K562 (cell line): ENCODE data around the gene KCNK4. TPM values are rescaled to one million over a fixed set of nuclear protein-coding genes. Genes with fewer than 3 reads are reported as not detected.
A peak's percentile ranks its signal among the peaks of the same experiment; 100 is the strongest.

ENCODE experiments used
- ARNT ChIP-seq, 2 experiments: fragments of 450-650 bp; IDR thresholded peaks; 2 replicates each; pipeline ENCODE4 v1.6.1; 2016; ENCODE audit warnings: mild to moderate bottlenecking in 1 of 2
- ESRRA ChIP-seq: fragments of 450-650 bp; IDR thresholded peaks from 2 replicates; pipeline ENCODE4 v1.6.1; 2014; ENCODE audit warnings: low read depth, mild to moderate bottlenecking, moderate library complexity, borderline replicate concordance
- NFIC ChIP-seq: fragments of 450-650 bp; IDR thresholded peaks from 2 replicates; pipeline ENCODE4 v1.6.1; 2017; ENCODE audit warnings: mild to moderate bottlenecking, inconsistent platforms
- SMAD4 ChIP-seq: fragments of 250-450 bp; sonication (Bioruptor Pico); conservative IDR thresholded peaks from 2 replicates; pipeline ENCODE4 v1.8.0; 2021; ENCODE audit warnings: inconsistent platforms, mild to moderate bottlenecking, moderate library complexity
- ZNF316 ChIP-seq: fragments of 450-650 bp; IDR thresholded peaks from 2 replicates; pipeline ENCODE4 v1.6.1; 2016
- polyA plus RNA-seq, 8 experiments: library from polyadenylated mRNA; depleted of rRNA in 4 of 8; stranded (reverse) in 5 of 8; unstranded in 3 of 8; fragments of >200 nt; fragmentation: Nextera tagmentation in 2 of 8; fragmentation: Illumina TruSeq in 1 of 8; extraction: Ambion mirVana in 2 of 8; extraction: Trizol in 1 of 8; gene quantifications; 2 replicates each; pipeline versions ENCODE4 v1.2.1 to v1.2.3, GENCODE V29; 2011 to 2014; ENCODE audit warnings: inconsistent platforms in 1 of 8, missing spikeins in 1 of 8
- total RNA-seq, 7 experiments: library from RNA; depleted of rRNA in 6 of 7; stranded (reverse); fragments of >200 nt in 6 of 7; fragmentation: Illumina TruSeq in 2 of 7; extraction: Trizol in 2 of 7; gene quantifications; 2 replicates each; pipeline versions ENCODE4 v1.2.1 to v1.2.3, GENCODE V29; 2011 to 2021; ENCODE audit warnings: low replicate concordance in 1 of 7
- TF ChIP-seq, protein P1 (sequence below): fragments of 450-650 bp; IDR thresholded peaks from 2 replicates; pipeline ENCODE4 v1.6.1; 2016; ENCODE audit warnings: low read depth
- TF ChIP-seq, protein P2 (sequence below): fragments of 450-650 bp; IDR thresholded peaks from 2 replicates; pipeline ENCODE4 v1.6.1; 2016
- TF ChIP-seq, protein P3 (sequence below): sonication (generic); formaldehyde crosslinking; IDR thresholded peaks from 2 replicates; pipeline ENCODE4 v1.8.0; 2023; ENCODE audit warnings: mild to moderate bottlenecking, missing genetic modification reagents
- TF ChIP-seq, protein P4 (sequence below): fragments of 450-650 bp; IDR thresholded peaks from 2 replicates; pipeline ENCODE4 v1.6.1; 2017; ENCODE audit warnings: antibody characterized with exemption, mild to moderate bottlenecking
- TF ChIP-seq, protein P5 (sequence below): fragments of 450-650 bp; formaldehyde crosslinking; conservative IDR thresholded peaks from 2 replicates; pipeline ENCODE4 v1.4.0; 2022; ENCODE audit warnings: mild to moderate bottlenecking, missing genetic modification characterization

KCNK4 gene
- total and polyA plus RNA-seq, 9 of the 15 experiments (the other 6 are each of a cell fraction or from before 2014, with no cell fraction given) = not detected

DNA sequence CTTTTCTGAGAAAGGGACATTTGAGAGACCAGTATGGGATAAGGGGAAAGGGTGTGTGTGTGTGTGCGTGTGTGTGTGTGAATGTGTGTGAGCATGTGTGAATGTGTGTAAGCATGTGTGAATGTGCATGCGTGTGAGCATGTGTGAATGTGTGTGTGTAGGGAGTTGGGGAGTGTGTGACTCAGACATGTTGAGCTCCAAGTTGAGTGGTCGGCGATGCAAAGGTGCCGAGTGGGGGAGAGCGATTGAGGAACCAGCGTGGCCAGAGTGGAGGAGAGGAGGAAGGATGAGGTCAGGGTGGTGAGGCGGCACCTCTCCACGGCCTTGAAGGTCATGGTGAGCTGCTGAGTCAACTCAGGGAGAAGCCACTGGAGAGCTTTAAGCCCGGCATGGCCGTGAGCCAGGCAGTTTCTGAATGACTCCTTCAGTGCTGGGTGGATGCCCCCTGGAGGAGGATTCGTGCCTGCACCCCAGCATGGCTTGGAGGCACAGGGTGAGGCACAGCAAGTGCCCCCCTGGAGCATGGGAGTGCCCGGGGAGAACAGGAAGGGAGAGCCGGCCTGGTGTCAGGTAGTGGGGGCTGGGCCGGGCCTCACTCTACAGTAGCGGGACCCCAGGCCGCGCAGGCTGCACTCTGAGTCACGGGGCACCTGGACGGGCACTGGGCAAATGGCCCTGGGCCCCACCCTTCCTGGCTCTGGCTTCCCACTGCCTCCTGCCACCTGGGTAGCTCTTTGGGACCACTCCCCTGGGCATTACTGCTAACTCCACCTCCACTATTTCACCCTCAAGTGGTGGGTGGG lies 40.7 kb downstream of the KCNK4 start (continued):
- TF ChIP-seq, protein P1, sequence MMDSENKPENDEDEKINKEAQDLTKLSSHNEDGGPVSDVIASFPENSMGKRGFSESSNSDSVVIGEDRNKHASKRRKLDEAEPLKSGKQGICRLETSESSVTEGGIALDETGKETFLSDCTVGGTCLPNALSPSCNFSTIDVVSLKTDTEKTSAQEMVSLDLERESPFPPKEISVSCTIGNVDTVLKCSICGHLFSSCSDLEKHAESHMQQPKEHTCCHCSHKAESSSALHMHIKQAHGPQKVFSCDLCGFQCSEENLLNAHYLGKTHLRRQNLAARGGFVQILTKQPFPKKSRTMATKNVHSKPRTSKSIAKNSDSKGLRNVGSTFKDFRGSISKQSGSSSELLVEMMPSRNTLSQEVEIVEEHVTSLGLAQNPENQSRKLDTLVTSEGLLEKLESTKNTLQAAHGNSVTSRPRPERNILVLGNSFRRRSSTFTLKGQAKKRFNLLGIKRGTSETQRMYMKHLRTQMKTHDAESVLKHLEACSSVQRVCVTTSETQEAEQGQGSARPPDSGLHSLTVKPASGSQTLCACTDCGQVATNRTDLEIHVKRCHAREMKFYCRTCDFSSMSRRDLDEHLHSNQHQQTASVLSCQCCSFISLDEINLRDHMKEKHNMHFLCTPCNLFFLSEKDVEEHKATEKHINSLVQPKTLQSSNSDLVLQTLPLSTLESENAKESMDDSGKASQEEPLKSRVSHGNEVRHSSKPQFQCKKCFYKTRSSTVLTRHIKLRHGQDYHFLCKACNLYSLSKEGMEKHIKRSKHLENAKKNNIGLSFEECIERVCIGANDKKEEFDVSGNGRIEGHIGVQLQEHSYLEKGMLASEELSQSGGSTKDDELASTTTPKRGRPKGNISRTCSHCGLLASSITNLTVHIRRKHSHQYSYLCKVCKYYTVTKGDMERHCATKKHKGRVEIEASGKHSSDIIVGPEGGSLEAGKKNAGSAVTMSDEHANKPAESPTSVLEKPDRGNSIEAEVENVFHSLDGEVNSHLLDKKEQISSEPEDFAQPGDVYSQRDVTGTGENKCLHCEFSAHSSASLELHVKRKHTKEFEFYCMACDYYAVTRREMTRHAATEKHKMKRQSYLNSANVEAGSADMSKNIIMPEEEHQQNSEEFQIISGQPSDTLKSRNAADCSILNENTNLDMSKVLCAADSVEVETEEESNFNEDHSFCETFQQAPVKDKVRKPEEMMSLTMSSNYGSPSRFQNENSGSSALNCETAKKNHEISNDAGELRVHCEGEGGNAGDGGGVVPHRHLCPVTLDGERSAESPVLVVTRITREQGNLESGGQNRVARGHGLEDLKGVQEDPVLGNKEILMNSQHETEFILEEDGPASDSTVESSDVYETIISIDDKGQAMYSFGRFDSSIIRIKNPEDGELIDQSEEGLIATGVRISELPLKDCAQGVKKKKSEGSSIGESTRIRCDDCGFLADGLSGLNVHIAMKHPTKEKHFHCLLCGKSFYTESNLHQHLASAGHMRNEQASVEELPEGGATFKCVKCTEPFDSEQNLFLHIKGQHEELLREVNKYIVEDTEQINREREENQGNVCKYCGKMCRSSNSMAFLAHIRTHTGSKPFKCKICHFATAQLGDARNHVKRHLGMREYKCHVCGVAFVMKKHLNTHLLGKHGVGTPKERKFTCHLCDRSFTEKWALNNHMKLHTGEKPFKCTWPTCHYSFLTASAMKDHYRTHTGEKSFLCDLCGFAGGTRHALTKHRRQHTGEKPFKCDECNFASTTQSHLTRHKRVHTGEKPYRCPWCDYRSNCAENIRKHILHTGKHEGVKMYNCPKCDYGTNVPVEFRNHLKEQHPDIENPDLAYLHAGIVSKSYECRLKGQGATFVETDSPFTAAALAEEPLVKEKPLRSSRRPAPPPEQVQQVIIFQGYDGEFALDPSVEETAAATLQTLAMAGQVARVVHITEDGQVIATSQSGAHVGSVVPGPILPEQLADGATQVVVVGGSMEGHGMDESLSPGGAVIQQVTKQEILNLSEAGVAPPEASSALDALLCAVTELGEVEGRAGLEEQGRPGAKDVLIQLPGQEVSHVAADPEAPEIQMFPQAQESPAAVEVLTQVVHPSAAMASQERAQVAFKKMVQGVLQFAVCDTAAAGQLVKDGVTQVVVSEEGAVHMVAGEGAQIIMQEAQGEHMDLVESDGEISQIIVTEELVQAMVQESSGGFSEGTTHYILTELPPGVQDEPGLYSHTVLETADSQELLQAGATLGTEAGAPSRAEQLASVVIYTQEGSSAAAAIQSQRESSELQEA = peak; percentile 44; the same call in 1 of the 2 replicates
- TF ChIP-seq, protein P2, sequence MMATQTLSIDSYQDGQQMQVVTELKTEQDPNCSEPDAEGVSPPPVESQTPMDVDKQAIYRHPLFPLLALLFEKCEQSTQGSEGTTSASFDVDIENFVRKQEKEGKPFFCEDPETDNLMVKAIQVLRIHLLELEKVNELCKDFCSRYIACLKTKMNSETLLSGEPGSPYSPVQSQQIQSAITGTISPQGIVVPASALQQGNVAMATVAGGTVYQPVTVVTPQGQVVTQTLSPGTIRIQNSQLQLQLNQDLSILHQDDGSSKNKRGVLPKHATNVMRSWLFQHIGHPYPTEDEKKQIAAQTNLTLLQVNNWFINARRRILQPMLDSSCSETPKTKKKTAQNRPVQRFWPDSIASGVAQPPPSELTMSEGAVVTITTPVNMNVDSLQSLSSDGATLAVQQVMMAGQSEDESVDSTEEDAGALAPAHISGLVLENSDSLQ = peak; percentile 33
- TF ChIP-seq ARNT (IDR thresholded peaks at IDR 0.05) = peak; percentile 36 to 78; a peak in 2 of 4 replicates
- TF ChIP-seq ZNF316 = peak; percentile 81
- TF ChIP-seq ESRRA = peak; percentile 94
- TF ChIP-seq, protein P3, sequence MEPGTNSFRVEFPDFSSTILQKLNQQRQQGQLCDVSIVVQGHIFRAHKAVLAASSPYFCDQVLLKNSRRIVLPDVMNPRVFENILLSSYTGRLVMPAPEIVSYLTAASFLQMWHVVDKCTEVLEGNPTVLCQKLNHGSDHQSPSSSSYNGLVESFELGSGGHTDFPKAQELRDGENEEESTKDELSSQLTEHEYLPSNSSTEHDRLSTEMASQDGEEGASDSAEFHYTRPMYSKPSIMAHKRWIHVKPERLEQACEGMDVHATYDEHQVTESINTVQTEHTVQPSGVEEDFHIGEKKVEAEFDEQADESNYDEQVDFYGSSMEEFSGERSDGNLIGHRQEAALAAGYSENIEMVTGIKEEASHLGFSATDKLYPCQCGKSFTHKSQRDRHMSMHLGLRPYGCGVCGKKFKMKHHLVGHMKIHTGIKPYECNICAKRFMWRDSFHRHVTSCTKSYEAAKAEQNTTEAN = peak; percentile 53; the same call in 1 of the 2 replicates
- TF ChIP-seq, protein P4, sequence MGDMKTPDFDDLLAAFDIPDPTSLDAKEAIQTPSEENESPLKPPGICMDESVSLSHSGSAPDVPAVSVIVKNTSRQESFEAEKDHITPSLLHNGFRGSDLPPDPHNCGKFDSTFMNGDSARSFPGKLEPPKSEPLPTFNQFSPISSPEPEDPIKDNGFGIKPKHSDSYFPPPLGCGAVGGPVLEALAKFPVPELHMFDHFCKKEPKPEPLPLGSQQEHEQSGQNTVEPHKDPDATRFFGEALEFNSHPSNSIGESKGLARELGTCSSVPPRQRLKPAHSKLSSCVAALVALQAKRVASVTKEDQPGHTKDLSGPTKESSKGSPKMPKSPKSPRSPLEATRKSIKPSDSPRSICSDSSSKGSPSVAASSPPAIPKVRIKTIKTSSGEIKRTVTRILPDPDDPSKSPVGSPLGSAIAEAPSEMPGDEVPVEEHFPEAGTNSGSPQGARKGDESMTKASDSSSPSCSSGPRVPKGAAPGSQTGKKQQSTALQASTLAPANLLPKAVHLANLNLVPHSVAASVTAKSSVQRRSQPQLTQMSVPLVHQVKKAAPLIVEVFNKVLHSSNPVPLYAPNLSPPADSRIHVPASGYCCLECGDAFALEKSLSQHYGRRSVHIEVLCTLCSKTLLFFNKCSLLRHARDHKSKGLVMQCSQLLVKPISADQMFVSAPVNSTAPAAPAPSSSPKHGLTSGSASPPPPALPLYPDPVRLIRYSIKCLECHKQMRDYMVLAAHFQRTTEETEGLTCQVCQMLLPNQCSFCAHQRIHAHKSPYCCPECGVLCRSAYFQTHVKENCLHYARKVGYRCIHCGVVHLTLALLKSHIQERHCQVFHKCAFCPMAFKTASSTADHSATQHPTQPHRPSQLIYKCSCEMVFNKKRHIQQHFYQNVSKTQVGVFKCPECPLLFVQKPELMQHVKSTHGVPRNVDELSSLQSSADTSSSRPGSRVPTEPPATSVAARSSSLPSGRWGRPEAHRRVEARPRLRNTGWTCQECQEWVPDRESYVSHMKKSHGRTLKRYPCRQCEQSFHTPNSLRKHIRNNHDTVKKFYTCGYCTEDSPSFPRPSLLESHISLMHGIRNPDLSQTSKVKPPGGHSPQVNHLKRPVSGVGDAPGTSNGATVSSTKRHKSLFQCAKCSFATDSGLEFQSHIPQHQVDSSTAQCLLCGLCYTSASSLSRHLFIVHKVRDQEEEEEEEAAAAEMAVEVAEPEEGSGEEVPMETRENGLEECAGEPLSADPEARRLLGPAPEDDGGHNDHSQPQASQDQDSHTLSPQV = peak; percentile 95
- TF ChIP-seq, protein P5, sequence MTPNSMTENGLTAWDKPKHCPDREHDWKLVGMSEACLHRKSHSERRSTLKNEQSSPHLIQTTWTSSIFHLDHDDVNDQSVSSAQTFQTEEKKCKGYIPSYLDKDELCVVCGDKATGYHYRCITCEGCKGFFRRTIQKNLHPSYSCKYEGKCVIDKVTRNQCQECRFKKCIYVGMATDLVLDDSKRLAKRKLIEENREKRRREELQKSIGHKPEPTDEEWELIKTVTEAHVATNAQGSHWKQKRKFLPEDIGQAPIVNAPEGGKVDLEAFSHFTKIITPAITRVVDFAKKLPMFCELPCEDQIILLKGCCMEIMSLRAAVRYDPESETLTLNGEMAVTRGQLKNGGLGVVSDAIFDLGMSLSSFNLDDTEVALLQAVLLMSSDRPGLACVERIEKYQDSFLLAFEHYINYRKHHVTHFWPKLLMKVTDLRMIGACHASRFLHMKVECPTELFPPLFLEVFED (CRISPR knock-in tag) = peak; percentile 93; the same call in 1 of the 2 replicates
- peak; percentile 70 for TF ChIP-seq SMAD4
- TF ChIP-seq NFIC = peak; percentile 95
